Fibroblast of pulmonary artery (primary cell): ENCODE results near the gene PTPRCAP.

Source experiments
- DNase-seq: peaks from one replicate; pipeline ENCODE4 v3.0.0-alpha.2; 2010; ENCODE audit warnings: low read depth
- H3K4me3 ChIP-seq: replicated peaks from 2 replicates; pipeline ENCODE4 v1.5.1; 2011; ENCODE audit warnings: low read depth, mild to moderate bottlenecking, control low read depth, low read length, moderate library complexity
- CTCF ChIP-seq: IDR thresholded peaks from 2 replicates; pipeline ENCODE4 v1.5.1; 2011; ENCODE audit warnings: mild to moderate bottlenecking, control low read depth, low read length, inconsistent platforms; ENCODE audit errors: missing control alignments

PTPRCAP gene

GRCh38 chr11:67410369-67410831 lies 27.1 kb downstream of the PTPRCAP start:
- H3K4me3 ChIP-seq = no peak overlapping the region
- DNase-seq = no peak
- no peak for TF ChIP-seq CTCF

- TF ChIP-seq CTCF = no peak
- no peak for DNase-seq
- no peak overlapping the region for H3K4me3 ChIP-seq
Measured at GRCh38 chr11:67409781-67410368, 27.6 kb downstream of the PTPRCAP start.

- TF ChIP-seq CTCF = no peak
Measured at GRCh38 chr11:67409261-67409666, 28.2 kb downstream of the PTPRCAP start.

GRCh38 chr11:67408437-67409200 lies 28.9 kb downstream of the PTPRCAP start:
- no peak overlapping the region for H3K4me3 ChIP-seq
- TF ChIP-seq CTCF = no peak
- no peak for DNase-seq

More at GRCh38 chr11:67409261-67409666, 28.2 kb downstream of the PTPRCAP start:
- no peak for DNase-seq
- no peak overlapping the region for H3K4me3 ChIP-seq

- no peak for TF ChIP-seq CTCF
- no peak for DNase-seq
- no peak overlapping the region for H3K4me3 ChIP-seq
Measured at GRCh38 chr11:67407688-67408163, 29.8 kb downstream of the PTPRCAP start.

- H3K4me3 ChIP-seq = no peak overlapping the region
- no peak for DNase-seq
- TF ChIP-seq CTCF = no peak
Measured at GRCh38 chr11:67406969-67407687, 30.4 kb downstream of the PTPRCAP start.
